ENCODE results near the gene WNT7B. TPM values are rescaled to one million over a fixed set of nuclear protein-coding genes. Genes with fewer than 3 reads are reported as not detected.
"Not testable (repeated sequence)": the region's sequence is repeated elsewhere in the genome, so short reads cannot be mapped to it uniquely, and the experiment has no call there.

The WNT7B gene
- total and polyA plus RNA-seq, 2 donors (not counting 1 experiment from before 2014, with no cell fraction given) = 0.22 to 0.67 TPM

DNA sequence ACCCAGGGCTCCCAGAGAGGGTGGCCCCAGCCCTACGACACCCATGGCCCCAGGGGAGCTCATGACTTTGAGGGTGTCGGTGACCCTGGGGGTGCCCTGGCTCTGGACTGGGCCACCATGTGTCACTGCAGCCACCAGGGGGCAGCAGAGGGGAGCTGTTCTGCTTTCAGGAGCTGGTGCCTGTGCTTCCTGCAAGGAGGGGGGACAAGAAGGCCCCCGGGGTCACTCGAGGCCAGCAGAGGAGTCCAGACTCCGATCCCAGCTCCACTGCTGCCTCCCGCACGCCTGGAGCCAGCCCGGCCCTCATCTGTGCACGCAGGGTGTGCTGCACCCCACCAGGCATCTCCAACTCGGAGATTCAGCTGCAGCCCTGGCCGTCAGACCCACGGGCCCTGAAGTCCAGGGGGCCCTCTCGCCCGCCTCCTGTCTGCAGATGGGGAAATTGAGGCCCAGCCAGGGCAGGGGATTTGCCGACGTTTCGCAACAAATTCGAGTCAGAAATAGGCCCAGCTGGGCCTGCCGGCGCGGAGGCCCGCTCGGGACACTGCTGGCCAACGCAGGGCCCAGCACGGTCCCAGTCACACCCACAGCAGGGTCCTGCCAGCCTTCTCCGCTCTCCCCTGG lies 29.5 kb upstream of the WNT7B start:
- POLR2A ChIA-PET = interaction anchor here (1.1 kb wide), 3 partner anchors 11 to 111 kb away, joined by 3 to 10 read pairs (median 6); no protein-coding TSS in a partner anchor
- H3K4me3 ChIP-seq (ENCODE audit: control extremely low read depth in 1 of 5, extremely low read depth in 1 of 5, insufficient read depth in 1 of 5, low read depth in 2 of 5, low read length in 4 of 5) = no peak overlapping the region
- WGBS (ENCODE audit: insufficient coverage) = 44% methylated on average over 26 of the region's 26 CpGs
- H3K79me2 ChIP-seq (ENCODE audit: control insufficient read depth, insufficient read depth, low read length) = no peaks in the 10 kb centered on the region
- H3K27ac ChIP-seq (ENCODE audit: low read length in 2 of 2) = no peak overlapping the region
- no peaks in the 10 kb centered on the region for H3K27me3 Mint-ChIP-seq
- no peak overlapping the region for H2AFZ ChIP-seq (ENCODE audit: insufficient read depth, low read depth, low read length, poor library complexity, severe bottlenecking)
- H3K9me3 Mint-ChIP-seq (ENCODE audit: insufficient read depth) = peaks cover 7% of the 10 kb centered on the region
- ATAC-seq (ENCODE audit: low read depth) (peak; percentile 90), DNase-seq (peak; percentile 88)
- TF ChIP-seq EZH2 (IDR thresholded peaks at IDR 0.05; ENCODE audit: borderline replicate concordance, insufficient read depth, low read depth, low read length, poor library complexity, severe bottlenecking) = no peak
- TF ChIP-seq, protein P1, sequence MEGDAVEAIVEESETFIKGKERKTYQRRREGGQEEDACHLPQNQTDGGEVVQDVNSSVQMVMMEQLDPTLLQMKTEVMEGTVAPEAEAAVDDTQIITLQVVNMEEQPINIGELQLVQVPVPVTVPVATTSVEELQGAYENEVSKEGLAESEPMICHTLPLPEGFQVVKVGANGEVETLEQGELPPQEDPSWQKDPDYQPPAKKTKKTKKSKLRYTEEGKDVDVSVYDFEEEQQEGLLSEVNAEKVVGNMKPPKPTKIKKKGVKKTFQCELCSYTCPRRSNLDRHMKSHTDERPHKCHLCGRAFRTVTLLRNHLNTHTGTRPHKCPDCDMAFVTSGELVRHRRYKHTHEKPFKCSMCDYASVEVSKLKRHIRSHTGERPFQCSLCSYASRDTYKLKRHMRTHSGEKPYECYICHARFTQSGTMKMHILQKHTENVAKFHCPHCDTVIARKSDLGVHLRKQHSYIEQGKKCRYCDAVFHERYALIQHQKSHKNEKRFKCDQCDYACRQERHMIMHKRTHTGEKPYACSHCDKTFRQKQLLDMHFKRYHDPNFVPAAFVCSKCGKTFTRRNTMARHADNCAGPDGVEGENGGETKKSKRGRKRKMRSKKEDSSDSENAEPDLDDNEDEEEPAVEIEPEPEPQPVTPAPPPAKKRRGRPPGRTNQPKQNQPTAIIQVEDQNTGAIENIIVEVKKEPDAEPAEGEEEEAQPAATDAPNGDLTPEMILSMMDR (IDR thresholded peaks at IDR 0.05) = peak; percentile 90
- peak overlapping the region; percentile 47 for H3K4me2 ChIP-seq (replicated peaks; ENCODE audit: low read depth, low read length, poor library complexity, severe bottlenecking)
- H4K20me1 ChIP-seq (ENCODE audit: control insufficient read depth, insufficient read depth, low read length, poor library complexity, severe bottlenecking) = no peaks in the 10 kb centered on the region
- no peak overlapping the region for H3K27ac Mint-ChIP-seq
- intact Hi-C loops (cut with micrococcal nuclease) = loop anchor here (1.0 kb wide), 1 partner anchor 110 kb away; no protein-coding TSS in a partner anchor
- no peaks in the 10 kb centered on the region for H3K36me3 ChIP-seq (replicated peaks in 1 of 2; ENCODE audit: control extremely low read depth in 1 of 2, control insufficient read depth in 1 of 2, extremely low read depth in 1 of 2, insufficient read depth in 2 of 2, low read length in 1 of 2)
- no peak overlapping the region for H3K9ac ChIP-seq (ENCODE audit: low read length)
- peaks cover 6% of the 10 kb centered on the region for H3K4me1 Mint-ChIP-seq
- H3K4me3 Mint-ChIP-seq = no peak overlapping the region
- H3K27me3 ChIP-seq (replicated peaks in 1 of 4; ENCODE audit: control extremely low read depth in 1 of 4, control insufficient read depth in 3 of 4, insufficient read depth in 4 of 4, low read length in 3 of 4) = peaks cover 0 to 13% (median 0%) of the 10 kb centered on the region in 4 experiments
- H3K4me1 ChIP-seq (ENCODE audit: control insufficient read depth in 2 of 2, insufficient read depth in 2 of 2, low read length in 2 of 2) = peaks cover 3 to 10% of the 10 kb centered on the region in 2 donors
- CTCF ChIA-PET = interaction anchor here (0.7 to 20.6 kb wide), 52 partner anchors 8 to 675 kb away, joined by 3 to 533 read pairs (median 5); partner anchors contain the start of gene GTSE1
- H3K9me3 ChIP-seq (ENCODE audit: control extremely low read depth in 1 of 3, control insufficient read depth in 2 of 3, insufficient read depth in 1 of 3, low read length in 2 of 3) = peaks cover 0 to 11% (median 9%) of the 10 kb centered on the region in 3 donors

DNA sequence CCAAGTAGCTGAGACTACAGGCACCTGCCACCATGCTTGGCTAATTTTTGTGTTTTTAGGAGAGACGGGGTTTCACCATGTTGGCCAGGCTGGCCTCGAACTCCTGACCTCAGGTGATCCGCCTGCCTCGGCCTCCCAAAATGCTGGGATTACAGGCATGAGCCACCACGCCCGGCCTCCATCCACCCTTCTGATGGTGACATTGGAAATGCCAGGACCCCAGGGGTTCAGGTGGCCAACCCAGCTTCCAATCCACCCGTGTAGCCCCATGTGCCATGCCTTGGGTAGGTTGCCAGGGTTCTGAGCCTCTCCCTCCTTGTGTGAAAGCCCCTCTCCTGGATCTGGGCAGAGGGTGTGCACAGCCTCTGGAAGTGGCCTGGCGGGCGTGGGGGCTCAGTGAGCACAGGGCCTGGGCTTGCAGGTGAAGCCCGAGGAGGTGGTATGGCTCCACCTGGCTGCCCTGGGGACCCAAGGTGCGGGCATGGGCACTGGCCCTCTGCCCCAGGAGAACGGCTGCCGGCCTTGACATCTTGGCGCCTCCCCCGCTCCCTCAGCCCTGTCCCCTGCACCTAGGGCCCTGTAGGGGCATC lies 28.2 kb upstream of the WNT7B start:
- H3K36me3 ChIP-seq (replicated peaks in 1 of 2; ENCODE audit: control extremely low read depth in 1 of 2, control insufficient read depth in 1 of 2, extremely low read depth in 1 of 2, insufficient read depth in 2 of 2, low read length in 1 of 2); H3K4me3 Mint-ChIP-seq; DNase-seq; intact Hi-C loops (cut with micrococcal nuclease); ATAC-seq (ENCODE audit: low read depth); H3K4me1 ChIP-seq (ENCODE audit: control insufficient read depth in 2 of 2, insufficient read depth in 2 of 2, low read length in 2 of 2); H3K9ac ChIP-seq (ENCODE audit: low read length); H2AFZ ChIP-seq (ENCODE audit: insufficient read depth, low read depth, low read length, poor library complexity, severe bottlenecking); H3K27ac ChIP-seq (ENCODE audit: low read length in 2 of 2); H3K4me3 ChIP-seq (ENCODE audit: control extremely low read depth in 1 of 5, extremely low read depth in 1 of 5, insufficient read depth in 1 of 5, low read depth in 2 of 5, low read length in 4 of 5); H3K79me2 ChIP-seq (ENCODE audit: control insufficient read depth, insufficient read depth, low read length); H3K4me2 ChIP-seq (replicated peaks; ENCODE audit: low read depth, low read length, poor library complexity, severe bottlenecking); H4K20me1 ChIP-seq (ENCODE audit: control insufficient read depth, insufficient read depth, low read length, poor library complexity, severe bottlenecking); H3K4me1 Mint-ChIP-seq; H3K9me3 Mint-ChIP-seq (ENCODE audit: insufficient read depth); H3K27me3 Mint-ChIP-seq; H3K27ac Mint-ChIP-seq: not testable (repeated sequence)
- Histone ChIP-seq H3K9me3 (ENCODE audit: control extremely low read depth in 1 of 3, control insufficient read depth in 2 of 3, insufficient read depth in 1 of 3, low read length in 2 of 3) (peaks cover 0 to 11% (median 8%) of the 10 kb centered on the region in 3 donors), H3K27me3 (replicated peaks in 1 of 4; ENCODE audit: control extremely low read depth in 1 of 4, control insufficient read depth in 3 of 4, insufficient read depth in 4 of 4, low read length in 3 of 4) (peaks cover 0 to 13% (median 0%) of the 10 kb centered on the region in 4 experiments)
- CTCF ChIA-PET = interaction anchor here (1.4 to 20.6 kb wide), 20 partner anchors 9 to 677 kb away, joined by 3 to 533 read pairs (median 7); partner anchors contain the start of gene GTSE1
- POLR2A ChIA-PET = interaction anchor here (0.7 kb wide), 1 partner anchor 137 kb away, joined by 5 read pairs; no protein-coding TSS in a partner anchor
- 91% methylated on average over 15 of the region's 15 CpGs for WGBS (ENCODE audit: insufficient coverage)

Data from B cell (primary cell).